HTERT RPE-1 (cell line): ENCODE results near the gene CCT8.
"Not testable (repeated sequence)": the region's sequence is repeated elsewhere in the genome, so short reads cannot be mapped to it uniquely, and the experiment has no call there.

Source experiments
- in situ Hi-C: fragments of 300-500 bp; cut with MboI; formaldehyde crosslinking; loops from 4 replicates; pipeline ENCODE4 v1.14.3; 2020; ENCODE audit warnings: low sequenced_read_pairs

The CCT8 gene

DNA sequence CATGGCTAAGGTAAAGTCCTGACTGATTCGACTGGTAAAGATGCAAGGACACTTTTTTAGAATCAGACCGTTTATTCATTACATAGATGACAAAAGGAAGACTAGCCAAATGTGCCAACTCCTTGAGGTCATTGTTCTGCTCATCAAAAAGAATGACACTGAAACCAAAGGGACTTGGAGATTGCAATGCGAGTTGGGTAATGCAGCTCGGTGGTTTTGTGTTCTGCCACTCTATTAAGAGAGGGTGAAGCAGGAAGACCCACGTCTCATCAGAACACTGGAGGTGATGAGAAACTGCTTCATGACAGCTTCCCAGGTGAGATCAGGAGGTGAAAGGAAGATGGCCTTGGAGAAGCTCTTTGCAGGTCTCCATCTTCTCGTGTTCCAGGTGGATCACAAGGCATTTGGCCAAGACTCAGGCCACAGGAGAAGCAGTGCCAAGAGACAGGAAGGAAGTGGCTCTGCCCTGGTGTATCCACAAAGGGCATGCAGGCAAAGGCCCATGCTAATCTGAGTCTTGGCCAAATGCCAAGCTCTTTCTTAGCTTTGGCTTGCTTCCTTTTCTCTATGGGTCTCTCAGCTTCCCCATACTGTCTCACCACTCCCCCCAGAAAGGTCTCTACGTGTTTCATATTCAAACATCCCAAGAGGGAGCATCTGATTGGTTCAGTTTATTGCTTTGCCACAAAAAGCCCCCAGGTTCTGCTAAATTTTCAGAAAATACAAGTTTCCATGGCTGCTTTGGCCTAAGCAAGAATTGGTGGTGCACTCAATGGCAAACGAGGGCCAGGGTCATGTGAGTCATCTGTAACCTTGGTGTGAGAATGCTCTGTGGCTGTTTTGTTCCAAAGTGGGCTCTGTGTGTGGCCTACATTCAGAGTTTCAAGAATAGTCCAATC is 5.7 kb upstream of the CCT8 start:
- in situ Hi-C loops, result no loop called here

- in situ Hi-C loops, result no loop called here
Measured at GRCh38 chr21:29077651-29078090, 4.2 kb upstream of the CCT8 start.

GRCh38 chr21:29076731-29077640 is 3.5 kb upstream of the CCT8 start:
- in situ Hi-C loops, result not testable (repeated sequence)

DNA sequence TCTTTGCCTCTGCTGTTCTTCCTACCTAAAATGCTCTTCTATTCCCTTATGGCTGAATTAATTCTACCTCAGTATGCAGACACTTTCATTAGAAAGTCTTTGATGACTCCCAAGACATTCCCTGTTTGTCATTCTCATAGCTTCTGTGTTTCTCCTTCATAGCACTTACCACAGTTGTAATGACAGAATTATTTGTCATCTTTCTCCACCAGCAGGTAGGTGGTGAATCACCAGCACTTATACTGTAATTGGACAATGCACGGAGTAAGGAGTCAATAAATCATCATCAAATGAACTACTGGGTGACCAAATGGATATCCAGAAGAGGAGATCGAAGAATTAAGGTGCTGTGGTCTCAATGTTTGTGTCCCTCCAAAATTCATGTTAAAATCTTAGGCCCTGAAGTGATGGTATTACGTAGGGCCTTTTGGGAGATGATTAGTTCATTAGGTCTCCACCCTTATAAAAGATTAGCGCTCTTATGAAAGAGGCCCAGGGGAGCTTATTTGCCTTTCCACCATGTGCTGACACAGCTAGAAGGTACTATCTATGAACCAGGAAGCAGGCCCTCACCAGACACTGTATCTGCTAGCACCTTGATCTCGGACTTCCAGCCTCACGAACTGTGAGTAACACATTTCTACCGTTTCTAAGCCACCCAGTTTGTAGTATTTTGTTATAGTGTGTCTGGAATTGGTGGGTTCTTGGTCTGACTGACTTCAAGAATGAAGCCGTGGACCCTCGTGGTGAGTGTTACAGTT is 2.4 kb upstream of the CCT8 start:
- in situ Hi-C loops, result no loop called here

DNA sequence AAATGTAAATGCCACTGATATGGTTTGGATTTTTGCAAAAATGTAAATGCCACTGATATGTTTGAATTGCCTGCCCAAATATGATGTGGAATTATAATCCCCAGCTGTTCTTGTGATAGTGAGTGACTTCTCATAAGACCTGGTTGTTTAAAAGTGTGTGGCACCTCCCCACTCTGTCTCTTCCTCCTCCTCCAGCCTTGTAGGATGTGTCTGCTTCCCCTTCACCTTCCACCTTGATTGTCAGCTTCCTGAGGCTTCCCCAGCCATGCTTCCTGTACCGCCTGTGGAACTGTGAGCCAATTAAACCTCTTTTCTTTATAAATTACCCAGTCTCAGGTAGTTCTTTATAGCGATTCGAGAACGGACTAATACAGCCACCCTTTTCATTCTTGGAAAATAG is 1.3 kb upstream of the CCT8 start:
- in situ Hi-C loops, result no loop called here

- in situ Hi-C loops, result no loop called here
Measured at GRCh38 chr21:29074007-29074376, 544 bp upstream of the CCT8 start.

GRCh38 chr21:29072873-29073221 is 601 bp downstream of the CCT8 start:
- in situ Hi-C loops, result no loop called here

GRCh38 chr21:29064850-29065481 is 8.5 kb downstream of the CCT8 start:
- in situ Hi-C loops, result no loop called here

- in situ Hi-C loops, result no loop called here
Measured at GRCh38 chr21:29056538-29057050, 16.9 kb downstream of the CCT8 start.

DNA sequence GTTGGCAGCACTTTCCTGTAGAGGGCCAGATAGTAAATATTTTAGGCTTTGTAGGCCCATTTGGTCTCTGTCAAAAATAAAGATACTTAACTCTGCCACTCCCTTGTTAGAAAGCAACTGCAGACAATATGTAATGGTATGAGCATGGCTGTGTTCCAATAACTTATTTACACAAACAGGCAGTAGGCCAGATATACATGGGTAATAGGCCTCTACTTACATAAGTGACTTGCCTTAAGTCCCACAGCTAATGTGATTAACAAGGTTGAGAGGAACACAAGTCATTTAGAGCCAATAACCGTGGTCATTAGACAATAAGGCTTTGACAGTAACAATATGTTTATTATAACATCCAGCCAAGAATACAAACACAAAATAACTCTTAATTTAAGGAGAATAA is 17.4 kb downstream of the CCT8 start:
- in situ Hi-C loops, result no loop called here

GRCh38 chr21:29055080-29055479 is 18.4 kb downstream of the CCT8 start:
- in situ Hi-C loops, result no loop called here

- in situ Hi-C loops, result no loop called here
Measured at GRCh38 chr21:29053656-29054055, 19.8 kb downstream of the CCT8 start.

GRCh38 chr21:29053011-29053553 is 20.4 kb downstream of the CCT8 start:
- in situ Hi-C loops, result no loop called here

DNA sequence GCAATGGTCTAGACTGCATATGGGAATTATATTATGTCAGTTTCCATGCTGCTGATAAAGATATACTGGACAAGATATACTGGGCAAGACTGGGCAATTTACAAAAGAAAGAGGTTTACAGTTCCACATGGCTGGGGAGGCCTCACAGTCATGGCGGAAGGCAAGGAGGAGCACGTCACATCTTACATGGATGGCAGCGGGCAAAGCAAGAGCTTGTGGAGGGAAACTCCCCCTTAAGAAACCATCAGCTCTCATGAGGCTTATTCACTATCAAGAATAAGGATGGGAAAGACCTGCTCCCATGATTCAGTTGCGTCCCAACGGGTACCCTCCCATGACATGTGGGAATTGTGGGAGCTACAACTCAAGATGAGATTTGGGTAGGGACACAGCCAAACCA is 21.2 kb downstream of the CCT8 start:
- in situ Hi-C loops, result no loop called here

- in situ Hi-C loops, result no loop called here
Measured at GRCh38 chr21:29034678-29035077, 38.8 kb downstream of the CCT8 start.

- in situ Hi-C loops, result no loop called here
Measured at GRCh38 chr21:29033871-29034270, 39.6 kb downstream of the CCT8 start.

GRCh38 chr21:29033301-29033700 is 40.1 kb downstream of the CCT8 start:
- in situ Hi-C loops, result no loop called here

- in situ Hi-C loops, result no loop called here
Measured at GRCh38 chr21:29030909-29031308, 42.5 kb downstream of the CCT8 start.

DNA sequence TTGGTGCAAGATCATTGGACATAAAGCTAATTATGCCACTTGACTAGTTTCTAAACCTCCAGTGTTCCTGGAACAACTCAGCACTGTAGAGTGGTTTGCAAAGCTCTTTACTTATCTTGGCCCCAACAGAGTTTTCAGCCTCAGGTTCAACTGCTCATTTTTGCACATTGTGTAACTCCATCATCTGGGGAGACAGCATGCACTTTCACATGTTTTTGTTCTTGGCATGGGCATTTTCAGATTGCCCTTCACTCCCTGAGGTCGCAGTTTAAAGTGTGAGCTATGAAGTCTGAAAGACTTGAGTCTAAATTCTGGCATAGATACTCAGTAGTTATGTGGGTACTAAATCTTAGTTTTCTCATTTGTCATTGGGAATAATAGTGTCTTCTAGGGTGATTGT is 43.9 kb downstream of the CCT8 start:
- in situ Hi-C loops, result no loop called here

GRCh38 chr21:29025328-29025713 is 48.1 kb downstream of the CCT8 start:
- in situ Hi-C loops, result no loop called here
